GM18517 (cell line): ENCODE results near the gene SDR39U1.
A peak's percentile ranks its signal among the peaks of the same experiment; 100 is the strongest.
"Not testable (repeated sequence)": the region's sequence is repeated elsewhere in the genome, so short reads cannot be mapped to it uniquely, and the experiment has no call there.

Experiments
- ATAC-seq: cut with Tn5 transposase; IDR thresholded peaks from one replicate; pipeline ENCODE4 v1.9.1; 2021; ENCODE audit warnings: mild to moderate bottlenecking, moderate library complexity; ENCODE audit not compliant: unreplicated experiment

SDR39U1 gene

GRCh38 chr14:24442240-24443052 is at the start of gene SDR39U1:
Gene SDR39U1 (minus strand): TSS chr14:24442776. CDS start chr14:24442769, 7 bp downstream.
- ATAC-seq = peak; percentile 93

GRCh38 chr14:24491586-24492408 is 49.2 kb upstream of the SDR39U1 start:
- not testable (repeated sequence) for ATAC-seq

GRCh38 chr14:24483604-24484252 is 41.2 kb upstream of the SDR39U1 start:
- no peak for ATAC-seq

- ATAC-seq = not testable (repeated sequence)
Measured at GRCh38 chr14:24482699-24483303, 40.2 kb upstream of the SDR39U1 start.

GRCh38 chr14:24481622-24482324 is 39.2 kb upstream of the SDR39U1 start:
- ATAC-seq = peak; percentile 80

GRCh38 chr14:24479999-24480398 is 37.4 kb upstream of the SDR39U1 start:
- ATAC-seq = not testable (repeated sequence)

GRCh38 chr14:24475261-24475660 is 32.7 kb upstream of the SDR39U1 start:
- ATAC-seq = no peak

- ATAC-seq = no peak
Measured at GRCh38 chr14:24473211-24473610, 30.6 kb upstream of the SDR39U1 start.

- ATAC-seq = not testable (repeated sequence)
Measured at GRCh38 chr14:24470450-24470849, 27.9 kb upstream of the SDR39U1 start.

- no peak for ATAC-seq
Measured at GRCh38 chr14:24465805-24466204, 23.2 kb upstream of the SDR39U1 start.

- no peak for ATAC-seq
Measured at GRCh38 chr14:24465368-24465767, 22.8 kb upstream of the SDR39U1 start.

- ATAC-seq = no peak
Measured at GRCh38 chr14:24463884-24464785, 21.6 kb upstream of the SDR39U1 start.

- ATAC-seq = no peak
Measured at GRCh38 chr14:24463017-24463883, 20.7 kb upstream of the SDR39U1 start.

GRCh38 chr14:24461336-24461735 is 18.8 kb upstream of the SDR39U1 start:
- ATAC-seq = no peak

- ATAC-seq = no peak
Measured at GRCh38 chr14:24459331-24459730, 16.8 kb upstream of the SDR39U1 start.

GRCh38 chr14:24458736-24459135 is 16.2 kb upstream of the SDR39U1 start:
- no peak for ATAC-seq

- ATAC-seq = no peak
Measured at GRCh38 chr14:24456980-24457379, 14.4 kb upstream of the SDR39U1 start.

- ATAC-seq = not testable (repeated sequence)
Measured at GRCh38 chr14:24450828-24451227, 8.3 kb upstream of the SDR39U1 start.
